ENCODE measurements around the gene ERC2.

Gene ERC2

DNA sequence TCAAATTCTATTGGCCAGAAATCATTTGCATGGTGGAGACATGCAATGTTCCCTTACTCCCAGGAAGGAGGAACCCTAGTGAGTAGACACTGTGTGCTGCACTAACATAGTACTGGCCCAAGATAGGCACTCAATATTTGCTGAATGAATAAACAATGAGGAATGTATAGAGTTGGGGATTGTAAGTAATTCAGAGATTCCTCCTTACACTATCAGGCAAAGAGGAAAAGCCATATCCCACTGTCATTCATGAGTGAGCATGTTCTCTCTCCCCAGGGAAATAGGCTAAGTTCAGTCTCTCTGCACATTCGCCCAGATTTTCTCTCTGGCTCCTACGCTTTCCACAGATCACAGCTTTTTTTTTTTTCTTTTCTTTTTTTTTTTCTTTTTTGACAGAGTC is 826.3 kb downstream of the ERC2 start:
- Histone ChIP-seq H2AFZ (no peak overlapping the region), H3K9me3 (ENCODE audit: control insufficient read depth, low read length) (no peaks in the 10 kb centered on the region), H3K36me3 (ENCODE audit: control insufficient read depth, insufficient read depth, low read length) (no peaks in the 10 kb centered on the region), H3K4me2 (ENCODE audit: low read length) (no peak overlapping the region), H3K4me1 (no peaks in the 10 kb centered on the region), H3K27ac (no peak overlapping the region), H3K9ac (no peak overlapping the region), H3K27me3 (ENCODE audit: control insufficient read depth, insufficient read depth, low read length) (no peaks in the 10 kb centered on the region), H3K79me2 (no peaks in the 10 kb centered on the region), H3K4me3 (ENCODE audit: low read depth, low read length) (no peak overlapping the region)
- TF ChIP-seq CTCF (IDR thresholded peaks at IDR 0.05) = no peak

- no peak overlapping the region for H3K27ac ChIP-seq
- H3K36me3 ChIP-seq (ENCODE audit: control insufficient read depth, insufficient read depth, low read length) = no peaks in the 10 kb centered on the region
- no peak for TF ChIP-seq CTCF (IDR thresholded peaks at IDR 0.05)
- H3K27me3 ChIP-seq (ENCODE audit: control insufficient read depth, insufficient read depth, low read length) = no peaks in the 10 kb centered on the region
- no peaks in the 10 kb centered on the region for H3K79me2 ChIP-seq
- H3K4me3 ChIP-seq (ENCODE audit: low read depth, low read length) = no peak overlapping the region
- no peaks in the 10 kb centered on the region for H3K9me3 ChIP-seq (ENCODE audit: control insufficient read depth, low read length)
- H3K4me2 ChIP-seq (ENCODE audit: low read length) = no peak overlapping the region
- H2AFZ ChIP-seq = no peak overlapping the region
- H3K4me1 ChIP-seq = no peaks in the 10 kb centered on the region
- no peak overlapping the region for H3K9ac ChIP-seq
Measured at GRCh38 chr3:55639896-55640765, 828.1 kb downstream of the ERC2 start.

DNA sequence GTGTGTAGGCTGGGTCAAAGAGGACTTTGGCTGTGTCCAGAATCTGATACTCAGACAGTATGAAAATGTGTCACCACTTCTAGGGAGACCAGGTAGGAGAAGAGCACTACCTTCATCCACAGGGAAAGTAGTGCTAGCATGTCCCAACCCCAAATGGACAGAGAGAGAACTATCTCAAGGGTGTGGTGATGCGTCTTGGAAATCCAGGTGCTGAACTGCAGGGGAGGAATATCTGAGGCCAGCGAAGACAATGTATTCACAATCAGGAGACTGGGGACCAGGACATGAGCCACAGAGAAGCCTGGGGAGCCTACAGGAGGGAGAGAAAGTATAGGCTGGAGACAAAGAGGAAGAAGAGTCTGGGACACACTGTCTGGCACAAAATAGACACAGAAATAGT is 829.1 kb downstream of the ERC2 start:
- H3K4me2 ChIP-seq (ENCODE audit: low read length) = no peak overlapping the region
- no peaks in the 10 kb centered on the region for H3K79me2 ChIP-seq
- no peak for TF ChIP-seq CTCF (IDR thresholded peaks at IDR 0.05)
- H3K9ac ChIP-seq = no peak overlapping the region
- H2AFZ ChIP-seq = no peak overlapping the region
- no peak overlapping the region for H3K4me3 ChIP-seq (ENCODE audit: low read depth, low read length)
- H3K27me3 ChIP-seq (ENCODE audit: control insufficient read depth, insufficient read depth, low read length) = no peaks in the 10 kb centered on the region
- H3K27ac ChIP-seq = no peak overlapping the region
- H3K36me3 ChIP-seq (ENCODE audit: control insufficient read depth, insufficient read depth, low read length) = no peaks in the 10 kb centered on the region
- H3K4me1 ChIP-seq = peaks cover 5% of the 10 kb centered on the region
- no peaks in the 10 kb centered on the region for H3K9me3 ChIP-seq (ENCODE audit: control insufficient read depth, low read length)

GRCh38 chr3:55637906-55638638 is 830.2 kb downstream of the ERC2 start:
- no peak overlapping the region for H3K4me2 ChIP-seq (ENCODE audit: low read length)
- no peaks in the 10 kb centered on the region for H3K36me3 ChIP-seq (ENCODE audit: control insufficient read depth, insufficient read depth, low read length)
- no peak overlapping the region for H3K9ac ChIP-seq
- peaks cover 7% of the 10 kb centered on the region for H3K4me1 ChIP-seq
- H3K9me3 ChIP-seq (ENCODE audit: control insufficient read depth, low read length) = no peaks in the 10 kb centered on the region
- no peaks in the 10 kb centered on the region for H3K27me3 ChIP-seq (ENCODE audit: control insufficient read depth, insufficient read depth, low read length)
- TF ChIP-seq CTCF (IDR thresholded peaks at IDR 0.05) = no peak
- H3K4me3 ChIP-seq (ENCODE audit: low read depth, low read length) = no peak overlapping the region
- no peaks in the 10 kb centered on the region for H3K79me2 ChIP-seq
- H2AFZ ChIP-seq = no peak overlapping the region
- H3K27ac ChIP-seq = no peak overlapping the region
